Jurkat, Clone E6-1 (cell line): ENCODE data around the gene EEF1B2.
"Not testable (repeated sequence)": the region's sequence is repeated elsewhere in the genome, so short reads cannot be mapped to it uniquely, and the experiment has no call there.

Experiments used
- DNase-seq: peaks from one replicate; pipeline ENCODE4 v3.0.0-alpha.2; 2011; ENCODE audit warnings: low read depth, low spot score
- H3K4me3 ChIP-seq: 2 replicates; pipeline ENCODE4 v1.5.1; 2011; ENCODE audit warnings: mild to moderate bottlenecking, low read length, control low read depth, moderate library complexity

Gene EEF1B2

GRCh38 chr2:206207316-206207715, 47.6 kb downstream of the EEF1B2 start:
- not testable (repeated sequence) for H3K4me3 ChIP-seq

DNA sequence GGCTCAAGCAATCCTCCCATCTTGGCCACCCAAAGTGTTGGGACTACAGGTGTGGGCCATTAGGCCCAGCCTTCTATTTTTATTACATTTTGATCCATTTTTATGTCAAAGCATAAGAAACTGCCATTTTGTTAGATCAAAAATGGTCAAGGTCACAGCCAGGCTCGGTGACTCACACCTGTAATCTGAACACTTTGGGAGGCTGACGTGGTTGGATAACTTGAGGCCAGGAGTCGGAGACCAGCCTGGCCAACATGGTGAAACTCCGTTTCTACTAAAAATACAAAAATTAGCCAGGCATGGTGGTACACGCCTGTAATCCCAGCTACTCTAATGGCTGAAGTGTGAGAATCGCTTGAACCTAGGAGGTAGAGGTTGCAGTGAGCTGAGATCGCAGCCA, 49.2 kb downstream of the EEF1B2 start:
- DNase-seq: no peak
- no peak overlapping the region for H3K4me3 ChIP-seq

More at GRCh38 chr2:206207316-206207715, 47.6 kb downstream of the EEF1B2 start:
- not testable (repeated sequence) for DNase-seq

DNA sequence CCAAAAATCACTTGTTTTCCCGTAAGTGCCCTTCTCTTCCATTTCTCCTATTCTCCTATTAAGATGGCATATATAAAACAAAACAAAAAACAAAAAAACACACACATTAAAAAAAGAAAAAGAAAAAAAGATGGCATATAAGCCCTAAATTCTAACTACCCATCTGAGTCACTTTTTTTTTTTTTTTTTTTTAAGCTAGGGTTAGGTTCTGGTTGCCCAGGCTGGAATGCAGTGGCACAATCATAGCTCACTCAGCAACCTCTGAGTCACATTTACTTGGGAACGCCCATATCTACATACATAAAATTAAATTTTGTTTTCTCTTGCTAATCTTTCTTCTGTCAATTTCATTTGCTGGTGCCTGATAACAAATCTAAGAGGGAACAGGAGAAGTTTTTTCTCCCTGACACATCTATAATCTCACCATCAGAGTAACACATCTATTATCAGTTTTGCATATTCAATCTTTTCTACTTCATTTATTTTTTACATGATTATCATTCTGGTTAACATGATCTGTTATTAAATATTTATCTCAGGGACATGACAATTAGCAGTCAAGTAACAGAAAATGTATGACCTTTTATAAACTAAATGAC, 52.1 kb downstream of the EEF1B2 start:
- no peak for DNase-seq
- H3K4me3 ChIP-seq: no peak overlapping the region
